HK-2 (cell line): ENCODE data around the gene CDK14.
A peak's percentile ranks its signal among the peaks of the same experiment; 100 is the strongest.
"Not testable (repeated sequence)": the region's sequence is repeated elsewhere in the genome, so short reads cannot be mapped to it uniquely, and the experiment has no call there.

Source experiments
- DNase-seq: peaks from one replicate; pipeline ENCODE4 v3.0.0-alpha.2; 2018; ENCODE audit not compliant: unreplicated experiment

The CDK14 gene

GRCh38 chr7:90791596-90791995 is 195.5 kb downstream of the CDK14 start:
- no peak for DNase-seq

GRCh38 chr7:90792301-90792700 is 196.2 kb downstream of the CDK14 start:
- no peak for DNase-seq

GRCh38 chr7:90794234-90794633 is 198.1 kb downstream of the CDK14 start:
- DNase-seq: not testable (repeated sequence)

- no peak for DNase-seq
These were observed 201.5 kb downstream of the CDK14 start for GRCh38 chr7:90797596-90797995.

- no peak for DNase-seq
These were observed 208.2 kb downstream of the CDK14 start for GRCh38 chr7:90804370-90804769.

- DNase-seq: not testable (repeated sequence)
These were observed 219.4 kb downstream of the CDK14 start for GRCh38 chr7:90815552-90815951.

GRCh38 chr7:90816511-90817142 is 220.5 kb downstream of the CDK14 start:
- peak; percentile 7 for DNase-seq

- DNase-seq: no peak
These were observed 221.0 kb downstream of the CDK14 start for GRCh38 chr7:90817151-90817550.

- peak; percentile 10 for DNase-seq
These were observed 221.7 kb downstream of the CDK14 start for GRCh38 chr7:90817846-90818245.

- DNase-seq: no peak
These were observed 222.2 kb downstream of the CDK14 start for GRCh38 chr7:90818341-90818740.

GRCh38 chr7:90821961-90822620 is 226.0 kb downstream of the CDK14 start:
- no peak for DNase-seq

GRCh38 chr7:90824386-90825307 is 228.5 kb downstream of the CDK14 start:
- DNase-seq: no peak

- DNase-seq: no peak
These were observed 229.7 kb downstream of the CDK14 start for GRCh38 chr7:90825779-90826178.

- DNase-seq: no peak
These were observed 232.5 kb downstream of the CDK14 start for GRCh38 chr7:90828601-90829000.

GRCh38 chr7:90830308-90830707 is 234.2 kb downstream of the CDK14 start:
- DNase-seq: no peak

GRCh38 chr7:90832726-90833125 is 236.6 kb downstream of the CDK14 start:
- no peak for DNase-seq

GRCh38 chr7:90833443-90833842 is 237.3 kb downstream of the CDK14 start:
- no peak for DNase-seq

- DNase-seq: no peak
These were observed 238.7 kb downstream of the CDK14 start for GRCh38 chr7:90834771-90835170.

GRCh38 chr7:90835861-90836260 is 239.7 kb downstream of the CDK14 start:
- no peak for DNase-seq

- no peak for DNase-seq
These were observed 240.8 kb downstream of the CDK14 start for GRCh38 chr7:90836937-90837336.

- no peak for DNase-seq
These were observed 242.7 kb downstream of the CDK14 start for GRCh38 chr7:90838799-90839198.

GRCh38 chr7:90839316-90839715 is 243.2 kb downstream of the CDK14 start:
- no peak for DNase-seq
